ENCODE data around the gene KDM8.

KDM8 gene

GRCh38 chr16:27238016-27238587 lies 34.8 kb downstream of the KDM8 start:
- TF ChIP-seq JUND (IDR thresholded peaks at IDR 0.05; ENCODE audit: low read depth) = no peak
- no peak for DNase-seq (ENCODE audit: low read depth in 1 of 2, low spot score in 1 of 2)
- in situ Hi-C loops (cut with HindIII; ENCODE audit: low pct_unique_long_range_greater_than_20kb, low sequenced_read_pairs) = no loop called here

- no peak for TF ChIP-seq JUND (IDR thresholded peaks at IDR 0.05; ENCODE audit: low read depth)
- in situ Hi-C loops (cut with HindIII; ENCODE audit: low pct_unique_long_range_greater_than_20kb, low sequenced_read_pairs) = no loop called here
- DNase-seq (ENCODE audit: low read depth in 1 of 2, low spot score in 1 of 2) = no peak
Measured at GRCh38 chr16:27238591-27238990, 35.3 kb downstream of the KDM8 start.

GRCh38 chr16:27239026-27239425 lies 35.7 kb downstream of the KDM8 start:
- in situ Hi-C loops (cut with HindIII; ENCODE audit: low pct_unique_long_range_greater_than_20kb, low sequenced_read_pairs) = no loop called here
- DNase-seq (ENCODE audit: low read depth in 1 of 2, low spot score in 1 of 2) = no peak
- no peak for TF ChIP-seq JUND (IDR thresholded peaks at IDR 0.05; ENCODE audit: low read depth)

- in situ Hi-C loops (cut with HindIII; ENCODE audit: low pct_unique_long_range_greater_than_20kb, low sequenced_read_pairs) = no loop called here
- no peak for TF ChIP-seq JUND (IDR thresholded peaks at IDR 0.05; ENCODE audit: low read depth)
Measured at GRCh38 chr16:27239906-27240655, 36.8 kb downstream of the KDM8 start.

GRCh38 chr16:27240948-27241531 lies 37.7 kb downstream of the KDM8 start:
- in situ Hi-C loops (cut with HindIII; ENCODE audit: low pct_unique_long_range_greater_than_20kb, low sequenced_read_pairs) = no loop called here
- DNase-seq (ENCODE audit: low read depth in 1 of 2, low spot score in 1 of 2) = no peak
- no peak for TF ChIP-seq JUND (IDR thresholded peaks at IDR 0.05; ENCODE audit: low read depth)

More at GRCh38 chr16:27239906-27240655, 36.8 kb downstream of the KDM8 start:
- no peak for DNase-seq (ENCODE audit: low read depth in 1 of 2, low spot score in 1 of 2)

- no peak for TF ChIP-seq JUND (IDR thresholded peaks at IDR 0.05; ENCODE audit: low read depth)
- in situ Hi-C loops (cut with HindIII; ENCODE audit: low pct_unique_long_range_greater_than_20kb, low sequenced_read_pairs) = no loop called here
- DNase-seq (ENCODE audit: low read depth in 1 of 2, low spot score in 1 of 2) = no peak
Measured at GRCh38 chr16:27241658-27242057, 38.3 kb downstream of the KDM8 start.

GRCh38 chr16:27242398-27242797 lies 39.1 kb downstream of the KDM8 start:
- in situ Hi-C loops (cut with HindIII; ENCODE audit: low pct_unique_long_range_greater_than_20kb, low sequenced_read_pairs) = no loop called here
- TF ChIP-seq JUND (IDR thresholded peaks at IDR 0.05; ENCODE audit: low read depth) = no peak
- DNase-seq (ENCODE audit: low read depth in 1 of 2, low spot score in 1 of 2) = no peak

GRCh38 chr16:27242868-27243590 lies 39.7 kb downstream of the KDM8 start:
- in situ Hi-C loops (cut with HindIII; ENCODE audit: low pct_unique_long_range_greater_than_20kb, low sequenced_read_pairs) = no loop called here

GRCh38 chr16:27243725-27244362 lies 40.5 kb downstream of the KDM8 start:
- DNase-seq (ENCODE audit: low read depth in 1 of 2, low spot score in 1 of 2) = no peak
- TF ChIP-seq JUND (IDR thresholded peaks at IDR 0.05; ENCODE audit: low read depth) = no peak
- in situ Hi-C loops (cut with HindIII; ENCODE audit: low pct_unique_long_range_greater_than_20kb, low sequenced_read_pairs) = no loop called here

More at GRCh38 chr16:27242868-27243590, 39.7 kb downstream of the KDM8 start:
- TF ChIP-seq JUND (IDR thresholded peaks at IDR 0.05; ENCODE audit: low read depth) = no peak
- peak in 1 of 2 experiments; percentile 58 for DNase-seq (ENCODE audit: low read depth in 1 of 2, low spot score in 1 of 2)

GRCh38 chr16:27244363-27244755 lies 41.0 kb downstream of the KDM8 start:
- TF ChIP-seq JUND (IDR thresholded peaks at IDR 0.05; ENCODE audit: low read depth) = no peak
- no peak for DNase-seq (ENCODE audit: low read depth in 1 of 2, low spot score in 1 of 2)
- in situ Hi-C loops (cut with HindIII; ENCODE audit: low pct_unique_long_range_greater_than_20kb, low sequenced_read_pairs) = no loop called here

GRCh38 chr16:27245276-27246172 lies 42.2 kb downstream of the KDM8 start:
- no peak for TF ChIP-seq JUND (IDR thresholded peaks at IDR 0.05; ENCODE audit: low read depth)
- no peak for DNase-seq (ENCODE audit: low read depth in 1 of 2, low spot score in 1 of 2)
- in situ Hi-C loops (cut with HindIII; ENCODE audit: low pct_unique_long_range_greater_than_20kb, low sequenced_read_pairs) = no loop called here
